ENCODE data around the gene IL1RL2. TPM values are rescaled to one million over a fixed set of nuclear protein-coding genes. Genes with fewer than 3 reads are reported as not detected.

The IL1RL2 gene
- total and polyA plus RNA-seq, 2 of the 4 experiments (the other 2 are of a cell fraction): 0.09 to 0.36 TPM

GRCh38 chr2:102233132-102233884 is 46.5 kb downstream of the IL1RL2 start:
- dilution Hi-C loops (cut with HindIII; ENCODE audit: low sequenced_read_pairs, unreplicated experiment): no loop called here
- TF ChIP-seq BHLHE40 (IDR thresholded peaks at IDR 0.05; ENCODE audit: low read depth, low read length) (no peak), MAZ (IDR thresholded peaks at IDR 0.05; ENCODE audit: borderline replicate concordance, low read depth, low read length) (no peak), RCOR1 (IDR thresholded peaks at IDR 0.05; ENCODE audit: insufficient replicate concordance, low read length) (no peak), SMC3 (IDR thresholded peaks at IDR 0.05; ENCODE audit: low read depth, low read length) (no peak)
- in situ Hi-C loops (cut with MboI; ENCODE audit: low sequenced_read_pairs): no loop called here
- Histone ChIP-seq H3K4ac (ENCODE audit: low read depth, low read length) (peak overlapping the region; percentile 11; the same call in 1 of the 2 replicates), H2BK15ac (ENCODE audit: low read depth, low read length) (peak overlapping the region; percentile 80; the same call in 1 of the 3 replicates), H3K36me3 (ENCODE audit: control insufficient read depth, insufficient read depth, low read length) (no peaks in the 10 kb centered on the region), H3K56ac (ENCODE audit: extremely low read depth, insufficient read depth, low read length) (no peak overlapping the region), H3K23ac (ENCODE audit: low read depth, low read length) (no peak overlapping the region), H2BK20ac (ENCODE audit: low read depth, low read length) (peak overlapping the region; percentile 67; the same call in 1 of the 2 replicates), H3K9me1 (ENCODE audit: insufficient read depth, low read length) (peaks cover 18% of the 10 kb centered on the region), H2AK9ac (replicated peaks; ENCODE audit: low read depth, low read length, poor library complexity) (no peak overlapping the region), H3K4me2 (ENCODE audit: low read depth, low read length) (no peak overlapping the region), H4K8ac (ENCODE audit: low read depth in 2 of 2, low read length in 2 of 2) (no peak overlapping the region), H2AFZ (replicated peaks; ENCODE audit: low read length, poor library complexity) (no peak overlapping the region), H3K14ac (replicated peaks; ENCODE audit: low read depth, low read length) (no peak overlapping the region), H3K4me3 (ENCODE audit: insufficient read depth, low read depth, low read length) (no peak overlapping the region), H3K27me3 (ENCODE audit: control insufficient read depth, insufficient read depth, low read length) (no peaks in the 10 kb centered on the region), H3K79me1 (ENCODE audit: low read depth in 1 of 2, low read length in 2 of 2) (no peaks in the 10 kb centered on the region), H3K27ac (ENCODE audit: insufficient read depth, low read length) (no peak overlapping the region), H3K9me3 (ENCODE audit: control insufficient read depth, insufficient read depth, low read length) (no peaks in the 10 kb centered on the region), H4K5ac (ENCODE audit: low read depth, low read length) (no peak overlapping the region), H4K20me1 (ENCODE audit: insufficient read depth, low read length) (no peaks in the 10 kb centered on the region), H3K9ac (ENCODE audit: low read depth, low read length) (no peak overlapping the region), H3K4me1 (ENCODE audit: control insufficient read depth, insufficient read depth, low read length) (peaks cover 5% of the 10 kb centered on the region), H4K91ac (ENCODE audit: insufficient read depth, low read depth, low read length) (no peak overlapping the region; the same call in 1 of the 2 replicates), H3K18ac (ENCODE audit: low read depth, low read length) (no peak overlapping the region), H2AK5ac (ENCODE audit: low read depth, low read length) (peak overlapping the region; percentile 90), H2BK120ac (ENCODE audit: low read depth, low read length) (peak overlapping the region; percentile 9; the same call in 1 of the 2 replicates), H2BK5ac (ENCODE audit: low read depth, low read length, poor library complexity, severe bottlenecking) (no peak overlapping the region)
- ATAC-seq (ENCODE audit: low read depth) (no peak), DNase-seq (no peak)
- no CpG with 5 or more reads among the region's 11 CpGs for WGBS, 2 experiments (ENCODE audit: extremely low coverage in 2 of 2, insufficient read length in 1 of 2)
- ChIA-PET CTCF (interaction anchor here (1.0 to 1.6 kb wide), 2 partner anchors 21 to 213 kb away, joined by 4 to 6 read pairs; no protein-coding TSS in a partner anchor), POLR2A (ENCODE audit: unreplicated experiment) (no interaction called here)
- intact Hi-C loops (cut with micrococcal nuclease): no loop called here
- no TSS peak for BruUV-seq (replicated peaks)

Data from IMR-90 (cell line).